ENCODE measurements around the gene STAT5A.
"Not testable (repeated sequence)": the region's sequence is repeated elsewhere in the genome, so short reads cannot be mapped to it uniquely, and the experiment has no call there.

Gene STAT5A

DNA sequence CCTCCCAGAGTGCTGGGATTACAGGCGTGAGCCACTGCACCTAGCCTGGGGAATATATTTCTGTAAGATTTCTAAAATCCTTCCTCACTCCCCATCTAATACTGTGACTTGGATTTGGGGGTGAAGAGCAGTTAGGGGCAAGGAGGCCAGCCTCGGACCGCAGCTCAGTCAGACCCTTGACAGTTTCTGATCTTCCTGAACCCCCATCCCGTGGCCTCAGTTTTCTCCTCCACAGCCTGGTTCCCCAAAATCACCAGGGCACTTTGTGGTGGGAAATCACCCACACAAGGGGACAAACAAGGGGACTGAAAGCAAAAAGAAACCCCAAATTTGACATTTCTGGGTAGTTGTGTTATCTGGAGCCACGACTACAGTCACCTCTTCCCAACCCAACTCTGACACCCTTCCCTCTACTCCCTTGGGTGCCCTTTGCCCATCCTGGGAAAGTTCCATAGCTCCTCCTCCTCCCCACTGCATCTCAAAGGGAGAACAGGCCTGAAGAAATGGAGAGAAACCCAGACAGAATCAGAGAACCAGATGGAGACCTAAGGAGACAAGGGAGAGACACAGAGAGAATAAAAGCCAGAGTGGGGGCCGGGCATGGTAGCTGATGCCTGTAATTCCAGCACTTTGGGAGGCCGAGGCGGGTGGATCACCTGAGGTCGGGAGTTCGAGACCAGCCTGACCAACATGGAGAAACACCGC is 2.8 kb upstream of the STAT5A start:
- DNase-seq (ENCODE audit: low spot score) = no peak

DNA sequence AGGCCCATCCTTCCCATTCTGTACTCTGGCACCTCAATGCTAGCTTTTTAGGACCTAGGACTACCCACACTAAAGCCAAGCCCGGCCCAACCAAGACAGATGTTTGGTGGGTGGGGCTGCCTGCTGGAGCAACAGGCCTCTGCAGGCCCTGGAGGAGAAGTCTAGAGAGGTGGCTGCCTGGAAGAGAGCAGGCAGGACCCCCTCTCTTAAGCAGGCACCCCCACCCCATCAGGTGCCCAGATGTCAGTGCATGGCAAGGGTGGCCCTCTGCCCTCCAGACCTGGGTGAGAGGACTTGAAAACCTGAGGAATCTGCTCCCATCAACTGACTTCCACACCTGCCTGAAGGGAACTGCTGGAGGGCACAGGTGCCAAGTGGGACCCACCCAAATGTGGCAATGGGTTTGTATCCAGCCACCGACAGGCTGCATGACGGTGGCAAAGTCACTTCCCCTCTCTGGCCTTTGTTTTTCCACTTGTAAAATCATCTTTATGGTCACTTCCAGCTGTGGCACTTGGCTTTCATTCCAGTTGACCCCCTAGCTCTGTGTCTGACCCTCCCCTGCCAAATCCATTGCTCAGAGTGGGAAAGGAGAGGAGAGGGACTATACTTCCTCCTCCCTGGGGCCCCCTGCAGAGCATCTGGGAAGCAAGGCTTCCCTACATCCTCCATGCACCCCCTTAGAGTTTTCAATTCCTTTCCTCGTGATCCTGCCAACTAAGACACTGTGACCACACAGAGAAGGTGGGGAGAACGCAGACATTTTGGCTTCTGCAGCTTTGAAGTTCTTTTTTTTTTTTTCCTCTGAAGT is 1.7 kb upstream of the STAT5A start:
- DNase-seq (ENCODE audit: low spot score) = no peak

DNA sequence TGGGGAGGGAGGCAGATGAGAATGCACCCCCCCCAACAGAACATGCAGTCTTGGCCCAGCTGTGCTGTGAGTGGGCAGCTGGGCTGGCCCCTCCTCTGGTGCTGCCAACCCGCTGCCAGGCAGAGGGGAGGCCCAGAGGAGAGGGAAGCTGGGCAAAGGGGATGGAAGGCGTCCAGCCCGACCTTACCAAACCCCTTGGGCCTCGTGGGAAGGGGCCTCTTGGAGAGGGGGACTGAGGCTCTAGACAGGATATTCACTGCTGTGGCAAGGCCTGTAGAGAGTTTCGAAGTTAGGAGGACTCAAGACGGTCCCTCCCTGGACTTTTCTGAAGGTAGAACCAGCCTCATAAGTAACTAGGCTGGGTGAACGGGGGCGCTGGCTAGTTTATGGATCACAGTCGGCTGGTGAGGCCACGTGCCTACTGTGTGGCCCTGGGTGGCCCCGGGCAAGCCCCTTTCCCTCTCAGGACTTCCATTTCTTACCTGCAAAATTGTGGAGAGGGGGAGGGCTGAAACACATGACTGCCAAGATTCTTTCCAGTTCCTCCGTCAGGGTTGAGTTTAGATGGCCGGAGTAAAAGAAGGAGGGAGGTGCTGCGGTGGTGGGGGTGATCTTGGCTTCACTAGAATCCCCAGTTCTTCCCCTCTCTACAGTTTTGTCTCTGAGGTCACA is 857 bp upstream of the STAT5A start:
- DNase-seq (ENCODE audit: low spot score) = peak; percentile 39

DNA sequence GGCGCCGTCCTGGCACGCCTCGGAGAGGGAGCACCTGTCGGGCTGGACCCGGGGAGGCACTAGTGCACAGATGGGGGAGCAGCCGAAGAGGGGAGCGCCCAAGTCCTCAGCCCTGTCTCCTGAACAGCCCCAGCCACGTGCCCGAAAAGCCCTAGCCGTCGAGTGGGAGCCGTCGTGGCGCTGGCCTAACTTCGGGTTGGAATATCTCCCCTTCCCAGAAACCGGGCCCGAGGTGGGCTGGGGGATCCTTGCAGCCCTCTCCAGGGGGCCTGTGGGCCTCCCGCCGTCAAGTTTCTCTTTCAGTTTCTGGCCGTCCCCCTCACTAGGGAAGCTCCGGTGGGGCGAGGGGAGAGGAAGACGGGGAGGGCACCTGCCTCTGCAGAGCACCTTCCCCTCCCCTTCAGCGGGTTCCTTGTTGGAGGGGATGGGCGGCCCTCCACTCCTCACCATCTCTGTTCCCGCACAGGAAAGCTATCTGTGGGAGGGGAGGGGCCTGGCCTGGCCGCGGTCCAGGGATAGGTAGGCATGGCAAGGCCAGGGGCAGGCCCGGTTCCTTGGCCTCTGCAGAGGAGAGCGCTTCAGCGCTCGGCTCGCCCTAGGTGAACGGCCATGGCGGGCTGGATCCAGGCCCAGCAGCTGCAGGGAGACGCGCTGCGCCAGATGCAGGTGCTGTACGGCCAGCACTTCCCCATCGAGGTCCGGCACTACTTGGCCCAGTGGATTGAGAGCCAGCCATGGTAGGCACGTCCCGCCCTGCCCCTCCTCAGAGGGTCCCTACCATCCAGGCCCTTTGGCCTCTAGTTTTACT is 709 bp downstream of the STAT5A start:
- DNase-seq (ENCODE audit: low spot score) = peak; percentile 63

DNA sequence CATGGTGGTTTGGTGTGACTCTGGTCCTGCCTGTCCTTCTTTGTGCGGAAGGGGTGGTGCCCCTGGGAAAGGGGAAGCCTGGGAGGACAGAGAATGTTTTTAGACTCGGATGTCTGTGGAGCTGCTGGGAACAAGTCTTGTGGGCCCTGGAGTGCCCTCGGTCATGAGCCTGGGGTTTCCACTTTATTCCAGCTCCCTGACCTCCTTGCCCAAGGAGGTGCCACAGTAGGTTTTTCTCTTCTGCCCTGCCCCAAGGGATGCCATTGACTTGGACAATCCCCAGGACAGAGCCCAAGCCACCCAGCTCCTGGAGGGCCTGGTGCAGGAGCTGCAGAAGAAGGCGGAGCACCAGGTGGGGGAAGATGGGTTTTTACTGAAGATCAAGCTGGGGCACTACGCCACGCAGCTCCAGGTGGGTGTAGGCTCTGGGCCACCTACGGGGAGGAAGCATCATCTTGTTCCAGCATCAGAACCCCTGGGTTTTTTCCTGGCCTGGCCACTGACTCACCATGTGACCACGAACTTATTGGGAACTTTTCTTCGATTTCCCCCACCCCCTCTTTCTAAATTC is 1.4 kb downstream of the STAT5A start:
- DNase-seq (ENCODE audit: low spot score) = no peak

DNA sequence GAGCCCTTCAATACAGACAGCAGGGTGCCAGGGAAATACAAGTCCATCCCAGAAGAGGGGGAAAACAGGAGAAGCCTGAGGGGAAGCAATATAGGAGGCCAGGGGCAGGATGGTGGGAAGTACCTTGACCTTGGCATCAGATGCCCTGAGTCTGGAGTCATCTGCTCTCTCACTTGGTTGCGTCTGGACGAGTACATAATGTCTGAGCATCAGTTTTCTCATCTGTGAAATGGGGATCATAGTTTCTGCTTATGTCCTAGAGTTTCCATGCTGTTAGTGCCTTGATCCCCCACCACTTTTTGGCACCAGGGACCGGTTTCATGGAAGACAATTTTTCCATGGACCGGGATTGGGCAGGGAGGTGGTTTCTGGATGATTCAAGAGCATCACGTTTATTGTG is 2.3 kb downstream of the STAT5A start:
- DNase-seq (ENCODE audit: low spot score) = no peak

DNA sequence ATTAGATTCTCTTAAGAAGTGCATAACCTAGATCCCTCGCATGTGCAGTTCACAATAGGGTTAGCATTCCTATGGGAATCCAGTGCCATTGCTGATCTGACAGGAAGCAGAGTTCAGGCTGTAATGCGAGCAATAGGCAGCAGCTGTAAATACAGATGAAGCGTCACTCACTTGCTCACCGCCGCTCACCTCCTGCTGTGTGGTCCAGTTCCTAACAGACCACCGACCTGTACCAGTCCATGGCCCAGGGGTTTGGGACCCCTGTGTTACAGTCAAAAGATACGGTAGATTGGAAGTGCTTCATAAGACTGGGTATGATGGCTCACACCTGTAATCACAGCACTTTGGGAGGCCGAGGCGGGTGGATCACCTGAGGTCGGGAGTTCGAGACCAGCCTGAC is 2.8 kb downstream of the STAT5A start:
- DNase-seq (ENCODE audit: low spot score) = no peak

DNA sequence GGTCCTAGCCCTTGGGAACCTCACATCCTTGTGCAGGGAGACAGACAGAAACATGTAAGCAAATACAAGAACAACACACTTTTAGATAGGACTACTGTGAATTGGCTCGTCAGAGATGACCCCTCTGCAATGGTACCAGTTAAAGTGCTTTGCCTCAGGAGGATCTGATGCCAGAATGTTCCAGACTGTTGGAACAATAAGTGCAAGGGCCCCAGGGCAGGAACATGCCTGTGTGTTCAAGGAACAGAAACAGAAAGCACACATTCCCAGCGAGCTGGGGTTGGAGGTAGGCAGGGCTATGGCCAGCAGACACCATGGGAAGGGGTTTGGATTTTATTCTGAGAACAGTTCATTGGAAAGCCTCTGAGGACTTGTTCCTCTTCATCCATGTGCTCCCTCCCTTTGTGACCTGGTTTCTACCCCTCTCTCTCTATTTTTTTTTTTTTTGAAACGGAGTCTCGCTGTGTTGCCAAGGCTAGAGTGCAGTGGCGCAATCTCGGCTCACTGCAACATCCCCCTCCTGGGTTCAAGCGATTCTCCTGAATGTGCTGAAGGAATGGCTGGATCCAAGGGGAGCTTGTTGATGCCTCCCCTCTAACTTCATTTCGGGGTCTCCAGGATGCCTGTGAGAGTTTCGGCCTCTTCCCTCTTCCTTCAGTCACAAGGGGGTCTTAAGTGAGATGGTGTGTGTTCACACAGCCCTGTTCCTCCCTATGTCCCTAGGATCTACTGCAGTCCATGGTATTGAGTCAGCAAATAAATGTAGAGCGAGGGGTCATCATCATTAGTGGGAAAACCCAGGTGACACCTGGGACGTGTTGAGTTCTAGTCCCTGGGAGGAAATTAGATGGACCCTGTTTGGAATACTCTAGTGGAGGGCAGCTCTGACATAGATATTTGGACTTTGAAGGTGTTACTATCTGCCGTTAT is 6.4 kb downstream of the STAT5A start:
- no peak for DNase-seq (ENCODE audit: low spot score)

DNA sequence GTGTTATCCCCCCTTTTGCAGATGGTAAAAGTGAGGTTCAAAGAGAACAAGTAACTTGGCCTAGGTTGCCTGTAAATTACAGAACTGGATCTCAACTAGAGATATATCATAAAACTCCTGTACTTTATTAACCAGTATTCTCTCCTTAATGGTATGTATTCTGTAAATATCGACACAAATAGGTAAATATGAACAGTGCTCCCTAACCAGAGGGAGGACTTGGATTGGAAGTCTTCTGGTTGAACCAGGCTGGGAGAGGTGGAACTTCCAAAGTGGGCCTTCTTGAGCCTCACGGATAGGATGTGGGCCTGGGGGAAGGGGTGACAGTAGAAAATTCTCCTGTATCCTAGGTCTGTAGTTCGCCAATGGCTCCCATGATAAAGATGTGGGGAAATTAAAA is 7.7 kb downstream of the STAT5A start:
- no peak for DNase-seq (ENCODE audit: low spot score)

DNA sequence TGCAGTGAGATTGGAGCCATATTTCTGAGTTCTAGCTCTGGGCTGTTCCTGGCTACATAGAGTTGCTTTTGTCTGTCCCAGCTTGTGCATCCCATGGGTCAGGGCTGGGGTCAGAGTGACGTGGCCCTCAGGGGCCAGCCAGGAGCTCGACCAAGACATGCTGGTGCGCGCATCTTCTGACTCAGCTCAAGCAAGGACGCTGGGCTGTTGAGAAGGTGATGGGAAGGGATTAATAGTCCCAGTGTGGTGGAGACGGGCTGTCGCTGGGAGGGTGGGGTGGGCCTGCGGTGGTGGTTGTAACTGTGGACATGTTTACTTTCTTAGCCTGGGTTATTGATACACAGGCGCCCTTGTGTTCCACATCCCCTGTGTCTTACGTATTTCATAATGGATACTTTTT is 9.5 kb downstream of the STAT5A start:
- DNase-seq (ENCODE audit: low spot score) = not testable (repeated sequence)

DNA sequence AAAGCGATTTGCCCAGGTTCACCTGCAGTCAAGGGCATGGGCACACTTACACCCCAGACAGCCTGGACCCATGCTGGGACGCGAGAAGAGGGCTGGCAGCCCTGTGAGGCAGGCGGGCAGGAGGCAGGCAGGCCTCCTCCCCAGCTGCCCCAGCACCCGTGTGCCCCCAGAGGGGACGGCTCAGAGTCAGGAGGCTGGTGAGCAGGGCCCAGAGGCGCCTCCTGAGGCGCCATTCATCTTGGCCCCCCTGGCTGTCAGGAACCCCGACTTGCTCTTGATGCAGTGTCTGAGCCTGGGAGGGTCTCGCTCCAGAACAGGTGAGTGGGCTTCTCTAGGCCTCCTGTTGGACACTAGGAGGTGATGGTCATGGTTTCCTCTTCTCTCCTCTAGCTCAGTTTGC is 11.1 kb downstream of the STAT5A start:
- not testable (repeated sequence) for DNase-seq (ENCODE audit: low spot score)

DNA sequence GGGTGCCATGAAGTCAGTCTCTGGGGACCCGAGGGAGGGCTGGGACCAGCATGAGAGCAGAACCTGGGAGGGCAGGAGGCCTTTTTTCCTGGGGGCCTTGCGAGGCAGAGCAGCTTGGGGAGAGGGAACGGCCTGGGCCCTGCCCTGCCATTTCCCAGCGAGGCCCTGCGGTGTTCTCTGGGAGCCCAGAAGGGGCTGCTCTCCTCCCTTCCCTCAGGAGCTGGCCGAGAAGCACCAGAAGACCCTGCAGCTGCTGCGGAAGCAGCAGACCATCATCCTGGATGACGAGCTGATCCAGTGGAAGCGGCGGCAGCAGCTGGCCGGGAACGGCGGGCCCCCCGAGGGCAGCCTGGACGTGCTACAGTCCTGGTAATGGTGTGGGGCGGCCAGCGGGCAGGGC is 11.6 kb downstream of the STAT5A start:
- not testable (repeated sequence) for DNase-seq (ENCODE audit: low spot score)

DNA sequence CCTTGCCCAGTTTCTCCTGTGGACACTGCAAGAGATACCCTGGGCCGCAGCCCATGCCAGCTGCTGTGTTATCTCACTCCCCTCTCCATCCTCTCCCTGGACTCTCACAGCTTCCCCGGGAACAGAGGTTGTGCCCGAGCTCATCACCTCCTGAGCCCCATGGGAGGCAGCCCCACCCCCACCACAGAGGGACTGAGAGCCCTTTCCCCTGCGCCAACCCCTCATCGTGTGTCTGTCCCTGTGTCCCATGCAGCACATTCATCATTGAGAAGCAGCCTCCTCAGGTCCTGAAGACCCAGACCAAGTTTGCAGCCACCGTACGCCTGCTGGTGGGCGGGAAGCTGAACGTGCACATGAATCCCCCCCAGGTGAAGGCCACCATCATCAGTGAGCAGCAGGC is 12.7 kb downstream of the STAT5A start:
- DNase-seq (ENCODE audit: low spot score) = no peak

DNA sequence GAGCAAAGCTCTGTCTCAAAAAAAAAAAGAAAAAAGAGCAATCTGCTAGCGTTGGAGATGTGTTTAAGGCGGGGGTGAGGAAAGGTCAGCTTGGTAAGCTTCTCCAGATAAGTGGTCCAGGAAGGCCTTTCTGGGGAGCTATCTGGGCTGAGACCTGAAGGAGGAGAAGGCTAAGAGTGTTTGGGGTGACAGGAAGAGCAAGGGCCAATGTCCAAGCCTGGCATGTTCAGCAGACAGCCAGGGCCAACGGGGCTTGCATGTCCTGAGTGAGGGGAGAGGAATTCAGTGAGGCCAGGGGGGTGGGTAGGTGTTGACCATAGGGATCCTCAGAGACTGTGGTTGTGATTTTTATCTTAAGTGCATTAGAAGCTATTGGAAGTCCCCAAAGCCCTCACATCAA is 15.4 kb downstream of the STAT5A start:
- DNase-seq (ENCODE audit: low spot score) = no peak

DNA sequence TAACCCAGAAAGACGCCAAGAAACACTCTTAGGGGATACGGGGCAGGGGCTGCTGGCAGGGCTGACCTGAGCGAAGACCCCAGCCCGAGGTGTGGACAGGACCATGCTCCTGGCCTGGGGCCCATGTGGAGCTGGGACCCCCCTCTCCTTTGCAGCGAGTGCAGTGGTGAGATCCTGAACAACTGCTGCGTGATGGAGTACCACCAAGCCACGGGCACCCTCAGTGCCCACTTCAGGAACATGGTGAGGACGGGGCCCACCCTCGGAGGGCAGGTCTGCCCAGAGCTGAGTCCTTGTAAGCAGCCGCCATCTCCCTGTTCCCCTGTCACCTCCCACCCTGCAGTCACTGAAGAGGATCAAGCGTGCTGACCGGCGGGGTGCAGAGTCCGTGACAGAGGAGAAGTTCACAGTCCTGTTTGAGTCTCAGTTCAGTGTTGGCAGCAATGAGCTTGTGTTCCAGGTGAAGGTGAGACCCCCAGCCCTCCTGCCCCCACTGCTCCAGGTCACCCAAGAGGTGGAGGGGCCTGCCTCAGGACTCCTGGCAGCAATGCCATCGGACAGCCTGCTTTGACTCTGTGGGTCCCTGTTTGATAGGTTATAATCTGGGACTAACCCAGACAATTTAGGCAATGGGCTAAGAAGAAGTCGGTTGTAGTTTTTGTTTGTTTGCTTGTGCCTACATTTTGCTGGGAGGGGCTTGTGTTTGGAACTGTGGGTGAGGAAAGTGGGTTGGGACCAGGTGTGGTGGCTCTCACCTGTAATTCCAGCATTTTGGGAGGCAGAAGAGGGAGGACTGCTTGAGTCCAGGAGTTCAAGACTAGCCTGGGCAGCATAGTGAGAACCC is 16.1 kb downstream of the STAT5A start:
- no peak for DNase-seq (ENCODE audit: low spot score)

DNA sequence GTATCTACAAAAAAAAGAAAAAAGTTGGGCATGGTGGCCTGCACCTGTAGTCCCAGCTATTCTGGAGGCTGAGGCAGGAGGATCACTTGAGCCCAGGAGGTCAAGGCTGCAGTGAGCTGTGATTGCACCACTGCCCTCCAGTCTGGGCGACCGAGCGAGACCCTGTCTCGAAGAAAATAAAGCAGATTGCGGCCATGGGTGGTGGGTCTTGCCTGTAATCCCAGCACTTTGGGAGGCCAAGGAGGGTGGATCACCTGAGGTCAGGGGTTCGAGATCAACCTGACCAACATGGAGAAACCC is 16.7 kb downstream of the STAT5A start:
- DNase-seq (ENCODE audit: low spot score) = not testable (repeated sequence)

DNA sequence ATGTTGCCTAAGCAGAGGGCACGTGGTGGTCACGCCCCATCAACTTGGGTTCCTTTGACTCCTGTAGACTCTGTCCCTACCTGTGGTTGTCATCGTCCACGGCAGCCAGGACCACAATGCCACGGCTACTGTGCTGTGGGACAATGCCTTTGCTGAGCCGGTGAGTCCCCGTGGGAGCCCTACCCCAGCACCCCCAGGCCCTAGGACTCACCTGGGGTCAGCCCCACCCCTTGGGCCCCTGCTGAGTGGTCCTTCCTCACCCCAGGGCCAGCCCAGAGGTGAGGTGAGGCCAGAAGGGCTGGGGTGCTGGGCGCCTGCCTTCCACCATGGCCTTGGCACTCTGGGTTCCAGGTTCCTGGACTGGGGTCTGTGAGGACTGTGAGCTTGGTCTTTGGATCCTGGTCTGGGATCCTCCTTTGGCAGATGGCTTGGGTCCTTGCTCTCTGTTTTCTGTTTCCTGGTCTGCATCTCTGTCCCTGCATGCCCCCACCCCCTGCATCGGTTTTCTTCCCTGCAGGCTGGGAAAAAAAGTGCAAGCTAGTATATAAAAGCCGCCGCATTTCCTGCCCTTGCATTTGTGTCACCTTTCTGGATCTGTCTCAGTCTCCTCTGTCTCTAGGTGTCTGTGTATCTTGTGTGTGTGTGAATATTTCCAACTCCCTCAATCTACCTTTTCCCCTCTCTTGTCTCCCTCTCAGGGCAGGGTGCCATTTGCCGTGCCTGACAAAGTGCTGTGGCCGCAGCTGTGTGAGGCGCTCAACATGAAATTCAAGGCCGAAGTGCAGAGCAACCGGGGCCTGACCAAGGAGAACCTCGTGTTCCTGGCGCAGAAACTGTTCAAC is 17.5 kb downstream of the STAT5A start:
- DNase-seq (ENCODE audit: low spot score) = no peak

DNA sequence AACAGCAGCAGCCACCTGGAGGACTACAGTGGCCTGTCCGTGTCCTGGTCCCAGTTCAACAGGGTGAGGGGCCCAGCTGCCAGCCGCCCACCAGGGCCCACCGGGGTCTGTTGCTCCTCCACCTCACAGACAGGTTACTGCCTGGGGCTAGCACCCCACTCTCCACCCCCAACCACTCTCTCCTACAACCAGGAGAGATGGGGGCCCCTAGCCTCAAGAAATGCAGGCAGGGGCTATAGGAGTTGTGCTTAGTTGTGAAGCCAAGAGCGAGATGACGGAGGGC is 18.0 kb downstream of the STAT5A start:
- DNase-seq (ENCODE audit: low spot score) = no peak

DNA sequence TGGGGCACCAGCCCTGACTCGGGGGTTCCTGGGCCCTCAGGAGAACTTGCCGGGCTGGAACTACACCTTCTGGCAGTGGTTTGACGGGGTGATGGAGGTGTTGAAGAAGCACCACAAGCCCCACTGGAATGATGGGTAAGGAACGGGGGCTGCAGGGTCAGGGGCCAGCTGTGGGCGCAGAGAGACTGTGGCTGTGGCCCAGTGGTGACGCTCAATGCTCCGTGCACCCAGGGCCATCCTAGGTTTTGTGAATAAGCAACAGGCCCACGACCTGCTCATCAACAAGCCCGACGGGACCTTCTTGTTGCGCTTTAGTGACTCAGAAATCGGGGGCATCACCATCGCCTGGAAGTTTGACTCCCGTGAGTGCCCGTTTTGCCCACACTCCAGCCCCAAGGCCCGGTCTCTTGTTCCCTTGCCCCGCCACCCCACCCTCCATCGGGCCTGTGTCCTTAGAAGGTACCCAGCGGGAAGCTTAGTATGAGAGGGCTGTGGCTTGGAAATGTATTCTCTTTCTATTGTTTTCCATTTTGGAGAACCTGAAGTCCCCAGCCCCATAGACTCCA is 19.1 kb downstream of the STAT5A start:
- no peak for DNase-seq (ENCODE audit: low spot score)
